Panc1 (cell line): Measurements from ENCODE around the gene CAPRIN1. TPM values are rescaled to one million over a fixed set of nuclear protein-coding genes. Genes with fewer than 3 reads are reported as not detected.

ENCODE experiments used
- ATAC-seq: fragments of 200-7000 bp; cut with Tn5 transposase; 2 replicates; pipeline ENCODE4 v1.9.1; 2020; ENCODE audit warnings: mild to moderate bottlenecking, moderate library complexity
- BruUV-seq: library from RNA; stranded (reverse); fragments of 400-500 nt; replicated peaks from 2 replicates; lab custom pipeline; 2021; lab: Mats Ljungman, UMichigan
- CTCF ChIA-PET: fragments of 300-600 bp; sonication (Branson Sonifier 250); formaldehyde crosslinking; loops from one replicate; lab custom pipeline; 2022; ENCODE audit warnings: antibody characterized with exemption; lab: Charles Lee
- POLR2A ChIA-PET: fragments of 300-600 bp; sonication (Branson Sonifier 250); formaldehyde crosslinking; loops from one replicate; lab custom pipeline; 2022; ENCODE audit warnings: antibody characterized with exemption; lab: Charles Lee
- DNase-seq: peaks from one replicate; pipeline ENCODE4 v3.0.0-alpha.2; 2010; ENCODE audit warnings: low read depth, low spot score
- H3K27ac ChIP-seq: 2 replicates; pipeline ENCODE4 v1.5.1; 2011; ENCODE audit warnings: mild to moderate bottlenecking, low read length, inconsistent platforms
- H3K27me3 ChIP-seq: fragments of 200-500 bp; sonication (Bioruptor generic); 2 replicates; pipeline ENCODE4 v1.6.0; 2014; ENCODE audit warnings: low read length, inconsistent platforms; ENCODE audit not compliant: control insufficient read depth, insufficient read depth
- H3K36me3 ChIP-seq: fragments of 200-500 bp; sonication (Bioruptor generic); 2 replicates; pipeline ENCODE4 v1.5.1; 2014; ENCODE audit warnings: inconsistent platforms, mild to moderate bottlenecking, low read length, moderate library complexity; ENCODE audit not compliant: control insufficient read depth, insufficient read depth
- H3K4me1 ChIP-seq: 2 replicates; pipeline ENCODE4 v1.5.1; 2011; ENCODE audit warnings: inconsistent platforms, mild to moderate bottlenecking, low read length, moderate library complexity; ENCODE audit not compliant: control insufficient read depth, insufficient read depth
- H3K4me3 ChIP-seq, 2 experiments: 2 replicates each; pipeline ENCODE4 v1.5.1; 2011 to 2012; ENCODE audit warnings: low read depth in 2 of 2, low read length in 2 of 2, mild to moderate bottlenecking in 2 of 2, inconsistent platforms in 1 of 2, moderate library complexity in 1 of 2
- H3K9me3 ChIP-seq: fragments of 200-500 bp; sonication (Bioruptor generic); 2 replicates; pipeline ENCODE4 v1.5.1; 2014; ENCODE audit warnings: low read depth, mild to moderate bottlenecking, inconsistent platforms, low read length, moderate library complexity; ENCODE audit not compliant: control insufficient read depth, insufficient read depth
- CTCF ChIP-seq: fragments of 450-650 bp; IDR thresholded peaks from 2 replicates; pipeline ENCODE4 v1.5.1; 2017; ENCODE audit warnings: mild to moderate bottlenecking
- POLR2AphosphoS5 ChIP-seq: IDR thresholded peaks from 2 replicates; pipeline ENCODE4 v1.6.1; 2012; ENCODE audit warnings: mild to moderate bottlenecking, low read depth, low read length, moderate library complexity
- SIN3A ChIP-seq: IDR thresholded peaks from 2 replicates; pipeline ENCODE4 v1.6.1; 2012; ENCODE audit warnings: low read depth, mild to moderate bottlenecking, low read length, moderate library complexity, borderline replicate concordance; ENCODE audit not compliant: insufficient read depth
- TCF7L2 ChIP-seq: IDR thresholded peaks from 2 replicates; pipeline ENCODE4 v1.6.1; 2011; ENCODE audit warnings: mild to moderate bottlenecking, low read depth, low read length, inconsistent platforms
- in situ Hi-C: cut with HindIII; loops from 2 replicates; pipeline ENCODE4 v1.10.0; 2016; ENCODE audit warnings: low sequenced_read_pairs, low pct_unique_long_range_greater_than_20kb
- intact Hi-C: fragments of 100-400 bp; cut with micrococcal nuclease; formaldehyde crosslinking; loops from one replicate; pipeline ENCODE4 v1.10.0; 2022; ENCODE audit not compliant: unreplicated experiment
- total RNA-seq: library from RNA; stranded (reverse); gene quantifications from one replicate; pipeline ENCODE4 v1.2.1, GENCODE V29; 2021; ENCODE audit not compliant: unreplicated experiment
- TF ChIP-seq, protein P1 (sequence below), 2 experiments: IDR thresholded peaks; 2 replicates each; pipeline ENCODE4 v1.6.1; 2011 to 2012; ENCODE audit warnings: low read depth in 2 of 2, control low read depth in 1 of 2, low read length in 1 of 2, mild to moderate bottlenecking in 1 of 2, moderate library complexity in 1 of 2; ENCODE audit not compliant: insufficient read depth in 1 of 2

The CAPRIN1 gene
- total RNA-seq, 1 experiment from 2014 or later, result 266 TPM

DNA sequence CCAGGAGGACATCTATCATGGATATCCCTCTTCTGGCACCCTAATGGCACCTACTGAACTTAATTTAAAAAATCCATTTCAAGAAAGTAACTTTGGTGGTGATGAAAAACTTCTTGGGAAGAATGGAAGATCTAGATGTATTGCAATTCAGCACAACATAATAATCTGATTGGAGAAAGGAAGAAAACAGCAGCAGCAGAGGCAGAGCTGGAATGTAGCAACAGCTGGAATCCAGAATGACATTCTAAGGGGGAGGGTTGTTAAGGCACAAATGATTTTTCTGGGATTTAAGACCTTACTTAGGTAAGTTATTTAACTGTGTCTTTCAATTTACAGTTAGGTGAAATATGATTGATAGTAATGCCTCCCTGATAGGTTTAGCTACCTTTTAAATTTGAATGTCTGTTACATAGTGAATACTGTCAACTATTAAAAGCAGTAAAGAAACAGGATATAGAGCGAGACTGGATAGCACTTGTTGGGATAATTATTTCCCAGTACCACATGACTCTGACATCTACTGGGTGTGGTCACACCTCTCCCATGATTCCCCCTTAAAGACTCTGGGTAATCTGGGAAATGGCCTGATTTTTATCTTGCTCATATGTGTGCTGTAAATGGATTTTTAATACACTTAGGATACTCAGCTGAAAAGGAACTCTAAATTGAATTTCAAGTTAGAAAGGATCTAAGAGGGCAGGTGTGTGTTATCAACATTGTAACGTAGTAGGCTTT is 11.7 kb downstream of the CAPRIN1 start:
- no peak for DNase-seq
- intact Hi-C loops, result no loop called here
- Histone ChIP-seq H3K4me3 (no peak overlapping the region), H3K36me3 (peaks cover 18% of the 10 kb centered on the region), H3K4me1 (peaks cover 24% of the 10 kb centered on the region; the same call in 1 of the 2 replicates), H3K9me3 (no peaks in the 10 kb centered on the region), H3K27ac (no peak overlapping the region), H3K27me3 (no peaks in the 10 kb centered on the region)
- no peak for TF ChIP-seq SIN3A
- no peak for TF ChIP-seq TCF7L2
- no peak for TF ChIP-seq POLR2AphosphoS5
- no peak for TF ChIP-seq CTCF
- TF ChIP-seq, protein P1, sequence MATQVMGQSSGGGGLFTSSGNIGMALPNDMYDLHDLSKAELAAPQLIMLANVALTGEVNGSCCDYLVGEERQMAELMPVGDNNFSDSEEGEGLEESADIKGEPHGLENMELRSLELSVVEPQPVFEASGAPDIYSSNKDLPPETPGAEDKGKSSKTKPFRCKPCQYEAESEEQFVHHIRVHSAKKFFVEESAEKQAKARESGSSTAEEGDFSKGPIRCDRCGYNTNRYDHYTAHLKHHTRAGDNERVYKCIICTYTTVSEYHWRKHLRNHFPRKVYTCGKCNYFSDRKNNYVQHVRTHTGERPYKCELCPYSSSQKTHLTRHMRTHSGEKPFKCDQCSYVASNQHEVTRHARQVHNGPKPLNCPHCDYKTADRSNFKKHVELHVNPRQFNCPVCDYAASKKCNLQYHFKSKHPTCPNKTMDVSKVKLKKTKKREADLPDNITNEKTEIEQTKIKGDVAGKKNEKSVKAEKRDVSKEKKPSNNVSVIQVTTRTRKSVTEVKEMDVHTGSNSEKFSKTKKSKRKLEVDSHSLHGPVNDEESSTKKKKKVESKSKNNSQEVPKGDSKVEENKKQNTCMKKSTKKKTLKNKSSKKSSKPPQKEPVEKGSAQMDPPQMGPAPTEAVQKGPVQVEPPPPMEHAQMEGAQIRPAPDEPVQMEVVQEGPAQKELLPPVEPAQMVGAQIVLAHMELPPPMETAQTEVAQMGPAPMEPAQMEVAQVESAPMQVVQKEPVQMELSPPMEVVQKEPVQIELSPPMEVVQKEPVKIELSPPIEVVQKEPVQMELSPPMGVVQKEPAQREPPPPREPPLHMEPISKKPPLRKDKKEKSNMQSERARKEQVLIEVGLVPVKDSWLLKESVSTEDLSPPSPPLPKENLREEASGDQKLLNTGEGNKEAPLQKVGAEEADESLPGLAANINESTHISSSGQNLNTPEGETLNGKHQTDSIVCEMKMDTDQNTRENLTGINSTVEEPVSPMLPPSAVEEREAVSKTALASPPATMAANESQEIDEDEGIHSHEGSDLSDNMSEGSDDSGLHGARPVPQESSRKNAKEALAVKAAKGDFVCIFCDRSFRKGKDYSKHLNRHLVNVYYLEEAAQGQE (IDR thresholded peaks at IDR 0.05; ENCODE audit: insufficient read depth in 1 of 2, low read depth in 2 of 2, low read length in 1 of 2), result no peak
- TSS peak; percentile 7 for BruUV-seq
- in situ Hi-C loops, result no loop called here
- no peak for ATAC-seq
- CTCF ChIA-PET, result interaction anchor here (0.7 kb wide), 1 partner anchor 46 kb away, joined by 5 read pairs; no protein-coding TSS in a partner anchor
- POLR2A ChIA-PET, result interaction anchor here (0.7 kb wide), 1 partner anchor 110 kb away, joined by 6 read pairs; no protein-coding TSS in a partner anchor

DNA sequence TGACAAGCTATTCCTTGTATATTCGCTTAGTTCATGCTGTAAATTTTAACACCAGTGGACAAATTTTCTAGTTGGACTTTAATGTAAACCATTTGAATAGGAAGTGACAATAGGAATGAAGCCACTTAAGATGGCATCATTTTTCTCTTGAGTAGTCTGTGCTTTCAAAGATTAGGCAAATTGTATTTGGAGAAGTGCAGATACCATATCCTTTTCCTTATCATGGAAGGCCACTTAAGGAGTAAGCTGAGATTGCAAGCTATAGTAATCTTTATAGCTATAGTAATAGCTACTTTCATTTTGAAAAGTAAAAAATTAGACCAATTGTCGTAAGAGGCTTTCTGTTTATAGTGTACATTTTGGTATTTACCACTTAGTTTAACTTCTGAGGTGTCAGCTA is 12.8 kb downstream of the CAPRIN1 start:
- intact Hi-C loops (no loop called here), in situ Hi-C loops (no loop called here)
- no peaks in the 10 kb centered on the region for H3K9me3 ChIP-seq
- TF ChIP-seq CTCF (no peak), TCF7L2 (no peak), POLR2AphosphoS5 (no peak), SIN3A (no peak)
- TF ChIP-seq, protein P1 (IDR thresholded peaks at IDR 0.05; ENCODE audit: insufficient read depth in 1 of 2, low read depth in 2 of 2, low read length in 1 of 2), result no peak
- H3K4me3 ChIP-seq, result no peak overlapping the region
- H3K36me3 ChIP-seq, result peaks cover 18% of the 10 kb centered on the region
- H3K27me3 ChIP-seq, result no peaks in the 10 kb centered on the region
- no peak overlapping the region for H3K27ac ChIP-seq
- POLR2A ChIA-PET, result interaction anchor here (0.6 kb wide), 1 partner anchor 28 kb away, joined by 3 read pairs; no protein-coding TSS in a partner anchor
- H3K4me1 ChIP-seq, result peaks cover 19% of the 10 kb centered on the region; the same call in 1 of the 2 replicates
- no TSS peak for BruUV-seq
- ATAC-seq (no peak), DNase-seq (no peak)
- CTCF ChIA-PET, result no interaction called here
